GM21619 (cell line): ENCODE data around the gene FBXL15.

Source experiments
- ATAC-seq: cut with Tn5 transposase; IDR thresholded peaks from one replicate; pipeline ENCODE4 v1.9.1; 2021; ENCODE audit not compliant: unreplicated experiment

The FBXL15 gene

GRCh38 chr10:102424916-102425315, 4.3 kb downstream of the FBXL15 start:
- ATAC-seq, result no peak

- no peak for ATAC-seq
These were observed 4.8 kb downstream of the FBXL15 start for GRCh38 chr10:102425444-102425843.

DNA sequence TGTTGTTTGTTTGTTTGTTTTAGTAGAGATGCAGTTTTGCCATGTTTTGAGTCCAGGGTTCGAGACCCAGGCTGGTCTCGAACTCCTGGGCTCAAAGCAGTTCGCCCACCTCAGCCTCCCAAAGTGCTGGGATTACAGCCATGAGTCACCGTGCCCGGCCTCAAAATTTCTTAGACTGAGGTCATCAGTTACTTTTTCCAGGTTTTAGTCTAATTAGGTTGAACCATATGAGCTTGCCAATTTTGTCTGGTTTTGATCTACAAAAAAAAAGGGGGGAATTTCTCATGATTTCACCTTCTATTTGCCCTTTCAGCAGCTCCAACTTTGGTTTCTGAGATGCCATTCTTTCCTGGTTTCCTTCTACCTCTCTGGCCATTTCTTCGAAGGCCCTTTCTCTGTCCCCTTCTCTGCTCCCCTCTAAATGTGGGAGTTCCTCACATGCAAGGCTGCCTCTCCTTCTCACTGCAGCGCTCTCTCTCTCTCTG, 6.2 kb downstream of the FBXL15 start:
- ATAC-seq, result no peak

DNA sequence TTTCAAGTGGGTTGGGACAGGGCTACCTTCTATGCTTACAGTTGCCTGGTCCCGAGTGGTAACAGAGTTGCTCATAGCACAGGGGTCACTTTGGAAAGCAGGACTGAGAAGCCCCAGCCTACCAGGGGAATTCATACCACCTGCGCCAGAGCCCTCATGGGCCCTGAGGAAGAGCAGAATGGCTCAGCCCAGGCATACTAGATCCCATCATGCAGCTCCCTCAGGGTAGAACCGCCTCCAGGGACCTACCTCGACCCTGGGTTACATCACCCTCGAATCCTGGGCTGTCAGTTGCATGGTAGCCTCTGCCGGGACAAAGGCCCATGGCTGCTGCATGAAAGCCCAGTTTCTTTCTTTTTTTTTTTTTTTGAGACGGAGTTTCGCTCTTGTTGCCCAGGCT, 8.8 kb downstream of the FBXL15 start:
- no peak for ATAC-seq

DNA sequence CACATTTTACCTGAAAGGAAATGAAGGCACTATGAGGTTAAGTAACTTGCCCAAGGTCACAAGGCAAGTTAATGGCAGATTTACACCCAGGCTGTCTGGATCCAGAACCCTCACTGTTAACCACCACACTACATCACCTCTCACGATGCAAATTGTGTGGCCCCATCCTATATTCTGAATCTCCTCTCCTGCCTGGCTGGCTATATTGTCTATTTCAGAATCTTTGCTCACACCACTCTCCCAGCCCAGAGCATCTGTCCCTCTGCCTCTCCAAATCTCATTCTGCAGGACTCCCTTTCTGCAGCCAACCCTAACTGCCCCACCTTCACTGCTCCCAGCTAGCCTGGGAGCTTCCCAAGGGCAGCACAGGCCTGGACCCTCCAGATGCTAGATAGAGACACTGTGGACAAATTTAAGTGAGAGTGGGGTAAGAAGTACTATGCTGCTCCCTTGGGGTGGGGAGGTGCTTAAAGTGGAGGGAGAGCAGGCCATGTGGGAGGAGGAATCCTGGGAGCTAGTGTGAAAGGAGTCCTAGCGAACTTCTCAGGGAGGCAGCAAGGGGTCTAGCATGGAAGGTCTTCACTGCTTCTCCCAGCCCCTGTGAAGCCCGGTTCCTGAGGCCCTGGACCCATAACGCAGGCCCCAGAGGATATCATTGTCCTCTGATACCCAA, 11.0 kb downstream of the FBXL15 start:
- no peak for ATAC-seq

GRCh38 chr10:102432162-102432950, 11.7 kb downstream of the FBXL15 start, which contains the start of gene CUEDC2:
Gene CUEDC2, minus strand, starts transcription at chr10:102432574. Its CDS starts 7,386 bp downstream, at chr10:102425188.
- ATAC-seq, result peak; percentile 83

GRCh38 chr10:102433619-102434046, 13.0 kb downstream of the FBXL15 start:
- ATAC-seq, result no peak

GRCh38 chr10:102434394-102435132, 13.9 kb downstream of the FBXL15 start:
- ATAC-seq, result no peak

- ATAC-seq, result no peak
These were observed 14.5 kb downstream of the FBXL15 start for GRCh38 chr10:102435133-102435497.

DNA sequence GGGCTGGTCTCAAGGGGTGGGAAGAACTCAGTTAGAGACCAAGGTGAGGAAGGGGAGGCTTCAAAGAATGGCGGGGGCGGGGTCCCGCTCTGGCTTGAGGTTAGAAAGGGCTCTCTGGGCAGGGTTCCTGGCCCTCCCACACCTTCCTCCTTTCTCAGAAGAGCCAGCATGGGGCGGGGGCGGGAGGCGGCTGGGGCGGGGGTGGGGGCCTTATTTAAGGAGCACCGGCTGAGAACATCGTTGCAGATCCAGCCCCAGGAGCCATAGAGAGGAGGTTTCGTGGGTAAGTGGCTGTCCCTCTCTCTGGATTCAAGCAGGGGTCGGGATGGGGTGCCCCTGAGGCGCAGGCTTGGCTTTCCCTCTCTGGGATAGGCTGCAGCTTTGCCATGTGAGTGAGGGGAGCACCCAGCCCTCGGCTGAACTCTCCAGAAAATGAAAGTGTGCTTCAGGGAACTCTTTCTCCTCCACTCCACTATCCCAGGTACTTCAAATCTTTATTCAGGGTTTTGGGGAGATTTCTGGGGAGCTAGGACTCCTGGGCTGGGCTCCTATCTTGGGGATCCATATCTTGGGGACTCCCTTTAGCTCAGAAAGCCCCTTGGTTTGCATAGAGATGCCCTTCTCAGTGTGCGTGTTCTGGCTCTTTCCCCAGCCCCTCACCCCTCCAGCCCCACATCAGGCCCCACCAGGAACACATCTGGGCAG, 15.0 kb downstream of the FBXL15 start:
- ATAC-seq, result no peak

GRCh38 chr10:102436312-102436711, 15.7 kb downstream of the FBXL15 start:
- ATAC-seq, result no peak

DNA sequence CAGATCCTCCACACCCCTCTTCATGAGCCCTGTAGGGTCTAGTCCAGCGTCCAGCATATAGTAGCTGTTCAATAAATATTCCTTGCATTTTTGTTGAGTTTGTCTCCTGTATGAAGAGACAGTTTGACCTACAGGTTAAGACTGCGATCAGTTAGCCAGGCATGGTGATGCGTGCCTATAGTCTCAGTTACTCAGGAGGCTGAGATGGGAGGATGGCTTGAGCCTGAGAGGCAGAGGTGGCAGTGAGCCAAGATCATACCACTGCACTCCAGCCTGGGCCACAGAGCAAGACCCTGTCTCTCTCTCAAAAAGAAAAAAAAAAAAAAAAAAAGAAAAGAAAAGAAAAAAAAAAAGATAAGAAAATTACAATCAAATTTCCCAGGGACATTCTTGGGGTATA, 16.9 kb downstream of the FBXL15 start:
- no peak for ATAC-seq

DNA sequence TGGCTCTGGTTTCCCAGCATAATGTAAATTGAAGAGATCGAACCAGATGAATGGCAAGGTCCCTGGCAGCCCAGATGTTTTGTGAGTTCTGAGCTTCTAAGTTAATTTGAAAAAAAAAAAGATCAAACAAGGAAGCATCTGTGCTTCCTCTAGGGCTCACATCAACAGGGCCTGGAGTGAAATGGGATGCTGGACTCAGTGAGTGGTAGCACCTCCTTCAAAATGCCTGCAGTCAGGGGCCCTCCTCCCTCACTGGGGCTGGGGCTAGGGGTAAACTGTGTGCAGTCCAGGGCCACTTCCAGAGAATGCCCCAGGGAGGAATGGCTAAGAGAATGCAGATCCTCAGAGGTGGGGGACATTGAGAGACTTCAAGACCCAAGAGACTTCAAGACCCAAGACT, 17.7 kb downstream of the FBXL15 start:
- ATAC-seq, result no peak

GRCh38 chr10:102444851-102445250, 24.2 kb downstream of the FBXL15 start:
- no peak for ATAC-seq

- ATAC-seq, result peak; percentile 49
These were observed 28.9 kb downstream of the FBXL15 start for GRCh38 chr10:102449321-102450123.

- peak; percentile 2 for ATAC-seq
These were observed 29.4 kb downstream of the FBXL15 start for GRCh38 chr10:102450124-102450373.

DNA sequence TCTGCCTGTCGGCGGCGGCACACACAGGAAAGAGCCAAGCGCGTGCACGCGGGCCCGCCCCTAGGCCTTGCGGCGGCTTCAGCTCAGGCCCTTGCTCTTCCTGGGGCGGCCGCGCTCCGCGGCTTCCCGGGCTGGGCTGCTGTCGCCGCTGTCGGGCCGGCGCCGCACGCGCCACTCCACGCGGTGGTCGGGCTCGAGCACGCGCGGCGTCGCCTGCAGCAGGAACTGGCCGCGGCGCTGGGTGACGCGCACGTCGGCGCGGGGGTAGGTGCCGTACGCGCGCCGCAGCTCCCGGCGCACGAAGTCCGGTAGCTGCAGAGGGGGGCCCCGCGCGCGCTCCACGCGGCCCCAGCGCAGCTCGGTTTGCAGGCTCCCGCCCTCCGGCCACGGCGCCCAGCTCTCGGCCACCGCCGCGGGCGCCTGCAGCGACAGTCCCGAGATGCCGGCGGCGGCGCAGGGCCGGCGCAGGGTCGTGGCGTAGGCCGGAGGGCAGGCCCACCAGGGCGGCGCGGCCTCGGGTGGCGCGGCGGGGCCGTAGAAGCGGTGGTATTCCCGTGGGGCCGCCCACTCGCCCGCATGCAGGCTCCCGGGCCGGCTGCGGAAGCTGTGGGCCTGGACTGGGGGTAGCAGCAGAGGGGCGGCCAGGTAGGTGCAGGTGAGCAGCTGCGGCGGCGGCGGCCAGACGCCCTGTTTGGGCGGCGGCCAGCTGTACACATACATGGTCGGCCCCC, 29.9 kb downstream of the FBXL15 start:
- peak; percentile 74 for ATAC-seq

GRCh38 chr10:102451105-102451969, 30.7 kb downstream of the FBXL15 start, which contains the start of gene C10orf95:
Gene C10orf95, minus strand, starts transcription at chr10:102451543. Its CDS starts 450 bp downstream, at chr10:102451093.
- ATAC-seq, result no peak
